K562 (cell line): Measurements from ENCODE around the gene HSPA1B. TPM values are rescaled to one million over a fixed set of nuclear protein-coding genes. Genes with fewer than 3 reads are reported as not detected.

Source experiments
- BACH1 ChIP-seq: fragments of 200-800 bp; sonication (Bioruptor generic); IDR thresholded peaks from 2 replicates; pipeline ENCODE4 v1.6.1; 2016; ENCODE audit warnings: missing genetic modification characterization, missing compliant biosample characterization
- GATAD2A ChIP-seq: fragments of 450-650 bp; IDR thresholded peaks from 2 replicates; pipeline ENCODE4 v1.6.1; 2017
- ID3 ChIP-seq, 2 experiments: fragments of 250-450 bp in 1 of 2; fragments of 450-650 bp in 1 of 2; sonication (Bioruptor Pico) in 1 of 2; IDR thresholded peaks; 2 replicates each; pipeline versions ENCODE4 v1.6.1 to v1.8.0; 2016 to 2021; ENCODE audit warnings: mild to moderate bottlenecking in 2 of 2, moderate library complexity in 2 of 2, missing compliant biosample characterization in 1 of 2, missing genetic modification characterization in 1 of 2
- MIER1 ChIP-seq: fragments of 450-650 bp; IDR thresholded peaks from 2 replicates; pipeline ENCODE4 v1.6.1; 2016; ENCODE audit warnings: antibody characterized with exemption, mild to moderate bottlenecking, low read depth
- NFYB ChIP-seq: IDR thresholded peaks from 2 replicates; pipeline ENCODE4 v1.6.1; 2011; ENCODE audit warnings: mild to moderate bottlenecking, moderate library complexity; ENCODE audit not compliant: insufficient read length; ENCODE audit errors: extremely low read depth
- NR2F6 ChIP-seq: fragments of 450-650 bp; formaldehyde crosslinking; IDR thresholded peaks from 2 replicates; pipeline ENCODE4 v1.4.0; 2020; ENCODE audit warnings: mild to moderate bottlenecking
- RHOXF2B ChIP-seq: fragments of 250-450 bp; sonication (Bioruptor Pico); conservative IDR thresholded peaks from 2 replicates; pipeline ENCODE4 v1.5.1; 2021
- STAT6 ChIP-seq: sonication (generic); formaldehyde crosslinking; IDR thresholded peaks from 2 replicates; pipeline ENCODE4 v1.8.1; 2023; ENCODE audit warnings: mild to moderate bottlenecking, missing genetic modification reagents
- TRIM24 ChIP-seq, 2 experiments: fragments of 450-650 bp; IDR thresholded peaks; 2 replicates each; pipeline ENCODE4 v1.6.1; 2016
- ZNF134 ChIP-seq: fragments of 250-450 bp; sonication (Bioruptor Pico); conservative IDR thresholded peaks from 2 replicates; pipeline ENCODE4 v1.4.0; 2020
- polyA plus RNA-seq, 8 experiments: library from polyadenylated mRNA; depleted of rRNA in 4 of 8; stranded (reverse) in 5 of 8; unstranded in 3 of 8; fragments of >200 nt; fragmentation: Nextera tagmentation in 2 of 8; fragmentation: Illumina TruSeq in 1 of 8; extraction: Ambion mirVana in 2 of 8; extraction: Trizol in 1 of 8; gene quantifications; 2 replicates each; pipeline versions ENCODE4 v1.2.1 to v1.2.3, GENCODE V29; 2011 to 2014; ENCODE audit warnings: inconsistent platforms in 1 of 8, missing spikeins in 1 of 8
- total RNA-seq, 7 experiments: library from RNA; depleted of rRNA in 6 of 7; stranded (reverse); fragments of >200 nt in 6 of 7; fragmentation: Illumina TruSeq in 2 of 7; extraction: Trizol in 2 of 7; gene quantifications; 2 replicates each; pipeline versions ENCODE4 v1.2.1 to v1.2.3, GENCODE V29; 2011 to 2021; ENCODE audit warnings: low replicate concordance in 1 of 7
- TF ChIP-seq, protein P1 (sequence below): fragments of 250-450 bp; sonication (Bioruptor Pico); IDR thresholded peaks from 2 replicates; pipeline ENCODE4 v1.9.0; 2021; ENCODE audit warnings: mild to moderate bottlenecking, inconsistent platforms
- TF ChIP-seq, protein P2 (sequence below): fragments of 450-650 bp; IDR thresholded peaks from 2 replicates; pipeline ENCODE4 v1.6.1; 2016; ENCODE audit warnings: missing biosample characterization, missing genetic modification characterization
- TF ChIP-seq, protein P3 (sequence below): fragments of 250-450 bp; sonication (Bioruptor Pico); IDR thresholded peaks from 2 replicates; pipeline ENCODE4 v1.8.0; 2022; ENCODE audit warnings: inconsistent platforms
- TF ChIP-seq, protein P4 (sequence below): sonication (generic); IDR thresholded peaks from 2 replicates; pipeline ENCODE4 v1.6.1; 2016
- TF ChIP-seq, protein P5 (sequence below): sonication (generic); formaldehyde crosslinking; IDR thresholded peaks from 2 replicates; pipeline ENCODE4 v1.8.0; 2022; ENCODE audit warnings: mild to moderate bottlenecking, missing genetic modification reagents

HSPA1B gene
- total and polyA plus RNA-seq, 9 of the 15 experiments (the other 6 are each of a cell fraction or from before 2014, with no cell fraction given): 0.27 to 227 (median 51.2) TPM

GRCh38 chr6:31815025-31815838, 12.3 kb upstream of the HSPA1B start, which contains the start of the genes HSPA1A and HSPA1L (continued):
- TF ChIP-seq, protein P1, sequence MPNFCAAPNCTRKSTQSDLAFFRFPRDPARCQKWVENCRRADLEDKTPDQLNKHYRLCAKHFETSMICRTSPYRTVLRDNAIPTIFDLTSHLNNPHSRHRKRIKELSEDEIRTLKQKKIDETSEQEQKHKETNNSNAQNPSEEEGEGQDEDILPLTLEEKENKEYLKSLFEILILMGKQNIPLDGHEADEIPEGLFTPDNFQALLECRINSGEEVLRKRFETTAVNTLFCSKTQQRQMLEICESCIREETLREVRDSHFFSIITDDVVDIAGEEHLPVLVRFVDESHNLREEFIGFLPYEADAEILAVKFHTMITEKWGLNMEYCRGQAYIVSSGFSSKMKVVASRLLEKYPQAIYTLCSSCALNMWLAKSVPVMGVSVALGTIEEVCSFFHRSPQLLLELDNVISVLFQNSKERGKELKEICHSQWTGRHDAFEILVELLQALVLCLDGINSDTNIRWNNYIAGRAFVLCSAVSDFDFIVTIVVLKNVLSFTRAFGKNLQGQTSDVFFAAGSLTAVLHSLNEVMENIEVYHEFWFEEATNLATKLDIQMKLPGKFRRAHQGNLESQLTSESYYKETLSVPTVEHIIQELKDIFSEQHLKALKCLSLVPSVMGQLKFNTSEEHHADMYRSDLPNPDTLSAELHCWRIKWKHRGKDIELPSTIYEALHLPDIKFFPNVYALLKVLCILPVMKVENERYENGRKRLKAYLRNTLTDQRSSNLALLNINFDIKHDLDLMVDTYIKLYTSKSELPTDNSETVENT (CRISPR knock-in tag): peak; percentile 97
- TF ChIP-seq STAT6 (no peak; the same call in none of the 2 replicates), GATAD2A (peak; percentile 95), NFYB (peak; percentile 90), TRIM24 (IDR thresholded peaks at IDR 0.05) (peak in 1 of 2 experiments; percentile 49; a peak in 2 of 4 replicates), ID3 (CRISPR knock-in tag; IDR thresholded peaks at IDR 0.05) (no peak), ID3 (tag; IDR thresholded peaks at IDR 0.05) (peak; percentile 82), RHOXF2B (no peak), ZNF134 (CRISPR knock-in tag) (no peak; the same call in 1 of the 2 replicates), MIER1 (0 out of 2 replicates have a peak, but pooled peaks have one; percentile 64), BACH1 (no peak), NR2F6 (peak; percentile 93)
- TF ChIP-seq, protein P2, sequence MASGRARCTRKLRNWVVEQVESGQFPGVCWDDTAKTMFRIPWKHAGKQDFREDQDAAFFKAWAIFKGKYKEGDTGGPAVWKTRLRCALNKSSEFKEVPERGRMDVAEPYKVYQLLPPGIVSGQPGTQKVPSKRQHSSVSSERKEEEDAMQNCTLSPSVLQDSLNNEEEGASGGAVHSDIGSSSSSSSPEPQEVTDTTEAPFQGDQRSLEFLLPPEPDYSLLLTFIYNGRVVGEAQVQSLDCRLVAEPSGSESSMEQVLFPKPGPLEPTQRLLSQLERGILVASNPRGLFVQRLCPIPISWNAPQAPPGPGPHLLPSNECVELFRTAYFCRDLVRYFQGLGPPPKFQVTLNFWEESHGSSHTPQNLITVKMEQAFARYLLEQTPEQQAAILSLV (tag): no peak
- TF ChIP-seq, protein P3, sequence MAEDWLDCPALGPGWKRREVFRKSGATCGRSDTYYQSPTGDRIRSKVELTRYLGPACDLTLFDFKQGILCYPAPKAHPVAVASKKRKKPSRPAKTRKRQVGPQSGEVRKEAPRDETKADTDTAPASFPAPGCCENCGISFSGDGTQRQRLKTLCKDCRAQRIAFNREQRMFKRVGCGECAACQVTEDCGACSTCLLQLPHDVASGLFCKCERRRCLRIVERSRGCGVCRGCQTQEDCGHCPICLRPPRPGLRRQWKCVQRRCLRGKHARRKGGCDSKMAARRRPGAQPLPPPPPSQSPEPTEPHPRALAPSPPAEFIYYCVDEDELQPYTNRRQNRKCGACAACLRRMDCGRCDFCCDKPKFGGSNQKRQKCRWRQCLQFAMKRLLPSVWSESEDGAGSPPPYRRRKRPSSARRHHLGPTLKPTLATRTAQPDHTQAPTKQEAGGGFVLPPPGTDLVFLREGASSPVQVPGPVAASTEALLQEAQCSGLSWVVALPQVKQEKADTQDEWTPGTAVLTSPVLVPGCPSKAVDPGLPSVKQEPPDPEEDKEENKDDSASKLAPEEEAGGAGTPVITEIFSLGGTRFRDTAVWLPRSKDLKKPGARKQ (CRISPR knock-in tag): no peak
- TF ChIP-seq, protein P4, sequence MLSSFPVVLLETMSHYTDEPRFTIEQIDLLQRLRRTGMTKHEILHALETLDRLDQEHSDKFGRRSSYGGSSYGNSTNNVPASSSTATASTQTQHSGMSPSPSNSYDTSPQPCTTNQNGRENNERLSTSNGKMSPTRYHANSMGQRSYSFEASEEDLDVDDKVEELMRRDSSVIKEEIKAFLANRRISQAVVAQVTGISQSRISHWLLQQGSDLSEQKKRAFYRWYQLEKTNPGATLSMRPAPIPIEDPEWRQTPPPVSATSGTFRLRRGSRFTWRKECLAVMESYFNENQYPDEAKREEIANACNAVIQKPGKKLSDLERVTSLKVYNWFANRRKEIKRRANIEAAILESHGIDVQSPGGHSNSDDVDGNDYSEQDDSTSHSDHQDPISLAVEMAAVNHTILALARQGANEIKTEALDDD: no peak
- TF ChIP-seq, protein P5, sequence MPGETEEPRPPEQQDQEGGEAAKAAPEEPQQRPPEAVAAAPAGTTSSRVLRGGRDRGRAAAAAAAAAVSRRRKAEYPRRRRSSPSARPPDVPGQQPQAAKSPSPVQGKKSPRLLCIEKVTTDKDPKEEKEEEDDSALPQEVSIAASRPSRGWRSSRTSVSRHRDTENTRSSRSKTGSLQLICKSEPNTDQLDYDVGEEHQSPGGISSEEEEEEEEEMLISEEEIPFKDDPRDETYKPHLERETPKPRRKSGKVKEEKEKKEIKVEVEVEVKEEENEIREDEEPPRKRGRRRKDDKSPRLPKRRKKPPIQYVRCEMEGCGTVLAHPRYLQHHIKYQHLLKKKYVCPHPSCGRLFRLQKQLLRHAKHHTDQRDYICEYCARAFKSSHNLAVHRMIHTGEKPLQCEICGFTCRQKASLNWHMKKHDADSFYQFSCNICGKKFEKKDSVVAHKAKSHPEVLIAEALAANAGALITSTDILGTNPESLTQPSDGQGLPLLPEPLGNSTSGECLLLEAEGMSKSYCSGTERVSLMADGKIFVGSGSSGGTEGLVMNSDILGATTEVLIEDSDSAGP: 0 out of 2 replicates have a peak, but pooled peaks have one; percentile 32
